Activated CD8-positive, alpha-beta T cell treated with anti-CD3 and anti-CD28 coated beads for 36 hours (primary cell): ENCODE data around the gene TXNRD2. TPM values are rescaled to one million over a fixed set of nuclear protein-coding genes. Genes with fewer than 3 reads are reported as not detected.

Experiments
- ATAC-seq: fragments of 200-7000 bp; cut with Tn5 transposase; one replicate; pipeline ENCODE4 v1.10.0; 2021; ENCODE audit warnings: mild to moderate bottlenecking, moderate library complexity
- CTCF ChIA-PET: fragments of 350-600 bp; sonication (Branson Sonifier 250); formaldehyde crosslinking; loops from one replicate; lab custom pipeline; 2021; ENCODE audit warnings: antibody characterized with exemption; lab: Charles Lee
- POLR2A ChIA-PET: fragments of 350-600 bp; sonication (Branson Sonifier 250); formaldehyde crosslinking; loops from one replicate; lab custom pipeline; 2021; ENCODE audit warnings: antibody characterized with exemption; lab: Charles Lee
- DNase-seq: peaks from one replicate; pipeline ENCODE4 v3.0.0-alpha.2; 2020
- H3K27ac Mint-ChIP-seq: one replicate; pipeline ENCODE4 v1.8.0; 2021; ENCODE audit warnings: mild to moderate bottlenecking, mixed read lengths
- H3K27me3 Mint-ChIP-seq: one replicate; pipeline ENCODE4 v1.8.0; 2021; ENCODE audit warnings: mixed read lengths
- H3K36me3 Mint-ChIP-seq: one replicate; pipeline ENCODE4 v1.8.0; 2021; ENCODE audit warnings: low read depth, mixed read lengths
- H3K4me1 Mint-ChIP-seq: one replicate; pipeline ENCODE4 v1.8.0; 2021; ENCODE audit warnings: low read depth, mixed read lengths
- H3K4me3 Mint-ChIP-seq: one replicate; pipeline ENCODE4 v1.8.0; 2021; ENCODE audit warnings: mild to moderate bottlenecking, moderate library complexity, mixed read lengths
- H3K9me3 Mint-ChIP-seq: one replicate; pipeline ENCODE4 v1.8.0; 2021; ENCODE audit warnings: mixed read lengths
- CTCF ChIP-seq: fragments of 200-600 bp; IDR thresholded peaks from one replicate; pipeline ENCODE4 v1.8.0; 2022; ENCODE audit warnings: antibody characterized with exemption, mild to moderate bottlenecking
- intact Hi-C: fragments of 100-400 bp; cut with micrococcal nuclease; formaldehyde crosslinking; loops from one replicate; pipeline ENCODE4 v1.10.0; 2022
- total RNA-seq, 2 experiments: library from RNA; stranded (reverse); gene quantifications; one replicate each; pipeline ENCODE4 v1.2.3, GENCODE V29; 2021

TXNRD2 gene
- total RNA-seq, 2 experiments from 2014 or later, result 18.0 to 18.5 TPM

- ATAC-seq (no peak), DNase-seq (no peak)
- Mint-ChIP-seq H3K27ac (no peak overlapping the region), H3K4me3 (no peak overlapping the region), H3K27me3 (no peaks in the 10 kb centered on the region), H3K9me3 (no peaks in the 10 kb centered on the region), H3K4me1 (peaks cover 56% of the 10 kb centered on the region), H3K36me3 (peaks cover 37% of the 10 kb centered on the region)
- TF ChIP-seq CTCF, result no peak
- ChIA-PET POLR2A (interaction anchor here (0.8 kb wide), 1 partner anchor 44 kb away, joined by 3 read pairs; no protein-coding TSS in a partner anchor), CTCF (no interaction called here)
- intact Hi-C loops, result no loop called here
Observed at GRCh38 chr22:19847345-19847632, 94.3 kb downstream of the TXNRD2 start.

- ChIA-PET CTCF (interaction anchor here (1.3 kb wide), 1 partner anchor 64 kb away, joined by 3 read pairs; no protein-coding TSS in a partner anchor), POLR2A (interaction anchor here (0.8 kb wide), 1 partner anchor 45 kb away, joined by 3 read pairs; no protein-coding TSS in a partner anchor)
- H3K4me3 Mint-ChIP-seq, result no peak overlapping the region
- ATAC-seq, result no peak
- peaks cover 31% of the 10 kb centered on the region for H3K36me3 Mint-ChIP-seq
- H3K27ac Mint-ChIP-seq, result no peak overlapping the region
- H3K4me1 Mint-ChIP-seq, result peaks cover 51% of the 10 kb centered on the region
- TF ChIP-seq CTCF, result no peak
- H3K9me3 Mint-ChIP-seq, result no peaks in the 10 kb centered on the region
- DNase-seq, result no peak
- no peaks in the 10 kb centered on the region for H3K27me3 Mint-ChIP-seq
- intact Hi-C loops, result no loop called here
Observed at GRCh38 chr22:19846620-19847344, 94.8 kb downstream of the TXNRD2 start.

- Mint-ChIP-seq H3K27ac (peak overlapping the region; percentile 81), H3K9me3 (no peaks in the 10 kb centered on the region), H3K4me3 (no peak overlapping the region), H3K4me1 (peaks cover 40% of the 10 kb centered on the region), H3K27me3 (no peaks in the 10 kb centered on the region), H3K36me3 (peaks cover 24% of the 10 kb centered on the region)
- CTCF ChIA-PET, result interaction anchor here (0.5 to 1.3 kb wide), 5 partner anchors 11 to 738 kb away, joined by 3 to 4 read pairs (median 3); no protein-coding TSS in a partner anchor
- peak; percentile 68 for ATAC-seq
- peak; percentile 52 for DNase-seq
- intact Hi-C loops, result no loop called here
- POLR2A ChIA-PET, result interaction anchor here (0.6 to 2.5 kb wide), 4 partner anchors 9 to 112 kb away, joined by 3 to 26 read pairs (median 4); partner anchors contain the start of genes GNB1L and RTL10
- no peak for TF ChIP-seq CTCF
Observed at GRCh38 chr22:19845054-19845722, 96.4 kb downstream of the TXNRD2 start.

GRCh38 chr22:19844377-19845053 lies 97.1 kb downstream of the TXNRD2 start:
- peak overlapping the region; percentile 26 for H3K4me3 Mint-ChIP-seq
- intact Hi-C loops, result no loop called here

More at GRCh38 chr22:19844377-19845053, 97.1 kb downstream of the TXNRD2 start:
- Mint-ChIP-seq H3K4me1 (peaks cover 35% of the 10 kb centered on the region), H3K27ac (peak overlapping the region; percentile 81), H3K27me3 (no peaks in the 10 kb centered on the region), H3K9me3 (no peaks in the 10 kb centered on the region), H3K36me3 (peaks cover 19% of the 10 kb centered on the region)
- POLR2A ChIA-PET, result interaction anchor here (0.6 to 2.5 kb wide), 5 partner anchors 8 to 245 kb away, joined by 3 to 26 read pairs (median 4); partner anchors contain the start of genes GNB1L and RTL10
- ATAC-seq, result peak; percentile 65
- CTCF ChIA-PET, result interaction anchor here (0.5 to 1.3 kb wide), 4 partner anchors 11 to 738 kb away, joined by 3 to 4 read pairs (median 3); no protein-coding TSS in a partner anchor
- no peak for TF ChIP-seq CTCF
- peak; percentile 45 for DNase-seq
